ENCODE measurements around the gene KLHL10. TPM values are rescaled to one million over a fixed set of nuclear protein-coding genes. Genes with fewer than 3 reads are reported as not detected.

The KLHL10 gene
- total and polyA plus RNA-seq, 2 of the 13 experiments (the other 11 are each of a cell fraction or from before 2014, with no cell fraction given): 0.04 to 0.08 TPM

GRCh38 chr17:41810659-41811548 lies 26.7 kb upstream of the KLHL10 start (continued):
- TF ChIP-seq ZNF841 (CRISPR knock-in tag; IDR thresholded peaks at IDR 0.05; ENCODE audit: borderline replicate concordance): no peak
- TF ChIP-seq ARHGAP35 (CRISPR knock-in tag; IDR thresholded peaks at IDR 0.05; ENCODE audit: borderline replicate concordance): no peak
- TF ChIP-seq ZNF234 (CRISPR knock-in tag; conservative IDR thresholded peaks at IDR 0.05): peak; percentile 18; the same call in 1 of the 2 replicates
- TF ChIP-seq, protein P1, sequence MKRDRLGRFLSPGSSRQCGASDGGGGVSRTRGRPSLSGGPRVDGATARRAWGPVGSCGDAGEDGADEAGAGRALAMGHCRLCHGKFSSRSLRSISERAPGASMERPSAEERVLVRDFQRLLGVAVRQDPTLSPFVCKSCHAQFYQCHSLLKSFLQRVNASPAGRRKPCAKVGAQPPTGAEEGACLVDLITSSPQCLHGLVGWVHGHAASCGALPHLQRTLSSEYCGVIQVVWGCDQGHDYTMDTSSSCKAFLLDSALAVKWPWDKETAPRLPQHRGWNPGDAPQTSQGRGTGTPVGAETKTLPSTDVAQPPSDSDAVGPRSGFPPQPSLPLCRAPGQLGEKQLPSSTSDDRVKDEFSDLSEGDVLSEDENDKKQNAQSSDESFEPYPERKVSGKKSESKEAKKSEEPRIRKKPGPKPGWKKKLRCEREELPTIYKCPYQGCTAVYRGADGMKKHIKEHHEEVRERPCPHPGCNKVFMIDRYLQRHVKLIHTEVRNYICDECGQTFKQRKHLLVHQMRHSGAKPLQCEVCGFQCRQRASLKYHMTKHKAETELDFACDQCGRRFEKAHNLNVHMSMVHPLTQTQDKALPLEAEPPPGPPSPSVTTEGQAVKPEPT (CRISPR knock-in tag; IDR thresholded peaks at IDR 0.05; ENCODE audit: low read depth): no peak
- peak; percentile 22; the same call in 1 of the 2 replicates for TF ChIP-seq ZNF746 (CRISPR knock-in tag; IDR thresholded peaks at IDR 0.05)
- no peak for TF ChIP-seq ZBTB34 (CRISPR knock-in tag; IDR thresholded peaks at IDR 0.05)
- TF ChIP-seq ZBTB25 (CRISPR knock-in tag; IDR thresholded peaks at IDR 0.05): peak; percentile 31; the same call in 1 of the 2 replicates
- TF ChIP-seq, protein P2, sequence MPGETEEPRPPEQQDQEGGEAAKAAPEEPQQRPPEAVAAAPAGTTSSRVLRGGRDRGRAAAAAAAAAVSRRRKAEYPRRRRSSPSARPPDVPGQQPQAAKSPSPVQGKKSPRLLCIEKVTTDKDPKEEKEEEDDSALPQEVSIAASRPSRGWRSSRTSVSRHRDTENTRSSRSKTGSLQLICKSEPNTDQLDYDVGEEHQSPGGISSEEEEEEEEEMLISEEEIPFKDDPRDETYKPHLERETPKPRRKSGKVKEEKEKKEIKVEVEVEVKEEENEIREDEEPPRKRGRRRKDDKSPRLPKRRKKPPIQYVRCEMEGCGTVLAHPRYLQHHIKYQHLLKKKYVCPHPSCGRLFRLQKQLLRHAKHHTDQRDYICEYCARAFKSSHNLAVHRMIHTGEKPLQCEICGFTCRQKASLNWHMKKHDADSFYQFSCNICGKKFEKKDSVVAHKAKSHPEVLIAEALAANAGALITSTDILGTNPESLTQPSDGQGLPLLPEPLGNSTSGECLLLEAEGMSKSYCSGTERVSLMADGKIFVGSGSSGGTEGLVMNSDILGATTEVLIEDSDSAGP (CRISPR knock-in tag; IDR thresholded peaks at IDR 0.05; ENCODE audit: borderline replicate concordance): peak; percentile 84; the same call in 1 of the 2 replicates
- TF ChIP-seq, protein P3, sequence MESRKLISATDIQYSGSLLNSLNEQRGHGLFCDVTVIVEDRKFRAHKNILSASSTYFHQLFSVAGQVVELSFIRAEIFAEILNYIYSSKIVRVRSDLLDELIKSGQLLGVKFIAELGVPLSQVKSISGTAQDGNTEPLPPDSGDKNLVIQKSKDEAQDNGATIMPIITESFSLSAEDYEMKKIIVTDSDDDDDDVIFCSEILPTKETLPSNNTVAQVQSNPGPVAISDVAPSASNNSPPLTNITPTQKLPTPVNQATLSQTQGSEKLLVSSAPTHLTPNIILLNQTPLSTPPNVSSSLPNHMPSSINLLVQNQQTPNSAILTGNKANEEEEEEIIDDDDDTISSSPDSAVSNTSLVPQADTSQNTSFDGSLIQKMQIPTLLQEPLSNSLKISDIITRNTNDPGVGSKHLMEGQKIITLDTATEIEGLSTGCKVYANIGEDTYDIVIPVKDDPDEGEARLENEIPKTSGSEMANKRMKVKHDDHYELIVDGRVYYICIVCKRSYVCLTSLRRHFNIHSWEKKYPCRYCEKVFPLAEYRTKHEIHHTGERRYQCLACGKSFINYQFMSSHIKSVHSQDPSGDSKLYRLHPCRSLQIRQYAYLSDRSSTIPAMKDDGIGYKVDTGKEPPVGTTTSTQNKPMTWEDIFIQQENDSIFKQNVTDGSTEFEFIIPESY (CRISPR knock-in tag; IDR thresholded peaks at IDR 0.05): 0 out of 2 replicates have a peak, but pooled peaks have one; percentile 16
- TF ChIP-seq TCF7L2 (IDR thresholded peaks at IDR 0.05; ENCODE audit: low read depth, low read length): no peak
- no peak for TF ChIP-seq ZNF468 (CRISPR knock-in tag; IDR thresholded peaks at IDR 0.05)
- TF ChIP-seq KMT2A (CRISPR knock-in tag; IDR thresholded peaks at IDR 0.05): 0 out of 2 replicates have a peak, but pooled peaks have one; percentile 31
- TF ChIP-seq PATZ1 (CRISPR knock-in tag; IDR thresholded peaks at IDR 0.05): no peak; the same call in 1 of the 2 replicates
- TF ChIP-seq, protein P4, sequence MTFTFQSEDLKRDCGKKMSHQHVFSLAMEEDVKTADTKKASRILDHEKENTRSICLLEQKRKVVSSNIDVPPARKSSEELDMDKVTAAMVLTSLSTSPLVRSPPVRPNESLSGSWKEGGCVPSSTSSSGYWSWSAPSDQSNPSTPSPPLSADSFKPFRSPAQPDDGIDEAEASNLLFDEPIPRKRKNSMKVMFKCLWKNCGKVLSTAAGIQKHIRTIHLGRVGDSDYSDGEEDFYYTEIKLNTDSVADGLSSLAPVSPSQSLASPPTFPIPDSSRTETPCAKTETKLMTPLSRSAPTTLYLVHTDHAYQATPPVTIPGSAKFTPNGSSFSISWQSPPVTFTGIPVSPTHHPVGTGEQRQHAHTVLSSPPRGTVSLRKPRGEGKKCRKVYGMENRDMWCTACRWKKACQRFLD (CRISPR knock-in tag; IDR thresholded peaks at IDR 0.05; ENCODE audit: borderline replicate concordance): no peak
- no peak for TF ChIP-seq ZNF3 (CRISPR knock-in tag; IDR thresholded peaks at IDR 0.05)
